Muscle layer of duodenum (tissue), 2 donors: Measurements from ENCODE around the gene NPHP1.
A peak's percentile ranks its signal among the peaks of the same experiment; 100 is the strongest.
"Not testable (repeated sequence)": the region's sequence is repeated elsewhere in the genome, so short reads cannot be mapped to it uniquely, and the experiment has no call there.

Source experiments
- H3K27ac ChIP-seq: one replicate; pipeline ENCODE4 v1.7.0; 2013; ENCODE audit warnings: mild to moderate bottlenecking, low read length
- H3K27me3 ChIP-seq: one replicate; pipeline ENCODE4 v1.7.0; 2013; ENCODE audit warnings: low read depth, mild to moderate bottlenecking, control low read depth, low read length
- H3K36me3 ChIP-seq, 2 donors: one replicate each; pipeline ENCODE4 v1.7.0; 2013; ENCODE audit warnings: low read length in 2 of 2, control low read depth in 1 of 2, mild to moderate bottlenecking in 1 of 2; ENCODE audit not compliant: insufficient read depth in 2 of 2, control insufficient read depth in 1 of 2
- H3K4me1 ChIP-seq, 2 donors: one replicate each; pipeline ENCODE4 v1.7.0; 2013; ENCODE audit warnings: low read length in 2 of 2, mild to moderate bottlenecking in 2 of 2, control low read depth in 1 of 2, moderate library complexity in 1 of 2; ENCODE audit not compliant: insufficient read depth in 2 of 2, control insufficient read depth in 1 of 2
- H3K4me3 ChIP-seq, 2 donors: one replicate each; pipeline ENCODE4 v1.7.0; 2013; ENCODE audit warnings: low read length in 2 of 2, low read depth in 1 of 2, mild to moderate bottlenecking in 1 of 2
- H3K9me3 ChIP-seq, 2 donors: one replicate each; pipeline ENCODE4 v1.7.0; 2013; ENCODE audit warnings: low read length in 2 of 2, control low read depth in 1 of 2, mild to moderate bottlenecking in 1 of 2; ENCODE audit not compliant: control insufficient read depth in 1 of 2
- donor health status: healthy.

The NPHP1 gene

DNA sequence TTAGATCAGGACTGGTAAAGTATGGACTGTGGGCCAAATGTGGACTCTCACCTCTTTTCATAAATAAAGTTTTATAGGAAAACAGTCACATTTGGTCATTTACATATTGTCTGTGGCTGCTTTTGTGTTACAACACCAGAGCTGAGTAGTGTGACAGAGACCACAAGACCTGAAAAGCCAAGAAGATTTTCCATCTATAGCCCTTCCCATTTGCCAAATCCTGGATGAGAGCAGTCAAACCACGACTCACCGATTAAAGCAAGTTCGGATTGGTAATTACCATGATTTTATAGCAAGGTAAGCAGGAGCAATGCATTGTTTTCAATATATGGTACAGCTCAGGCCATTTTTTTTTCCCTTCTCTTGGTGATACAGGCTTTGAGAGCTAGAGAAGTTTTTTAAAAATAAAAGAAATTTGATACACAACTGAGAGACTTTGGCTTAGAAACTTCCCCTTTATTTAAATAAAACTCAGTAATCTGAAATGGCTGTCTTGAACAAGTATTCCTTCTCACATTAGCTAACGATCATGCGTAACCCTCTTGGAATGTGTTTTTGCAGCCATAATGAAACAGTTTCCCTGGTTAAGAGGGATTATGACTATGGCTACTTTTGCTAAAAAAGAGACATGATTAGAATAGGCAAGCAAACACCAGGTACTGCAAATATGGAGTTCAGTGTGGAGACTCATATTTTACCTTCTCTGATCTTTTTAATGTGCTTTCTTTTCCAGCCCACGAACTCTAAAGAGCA is 79.7 kb downstream of the NPHP1 start:
- no peak overlapping the region for H3K27ac ChIP-seq
- H3K4me1 ChIP-seq: no peaks in the 10 kb centered on the region
- no peaks in the 10 kb centered on the region for H3K27me3 ChIP-seq
- H3K36me3 ChIP-seq: peaks cover 0 to 16% of the 10 kb centered on the region in 2 donors
- no peak overlapping the region for H3K4me3 ChIP-seq
- H3K9me3 ChIP-seq: no peaks in the 10 kb centered on the region

DNA sequence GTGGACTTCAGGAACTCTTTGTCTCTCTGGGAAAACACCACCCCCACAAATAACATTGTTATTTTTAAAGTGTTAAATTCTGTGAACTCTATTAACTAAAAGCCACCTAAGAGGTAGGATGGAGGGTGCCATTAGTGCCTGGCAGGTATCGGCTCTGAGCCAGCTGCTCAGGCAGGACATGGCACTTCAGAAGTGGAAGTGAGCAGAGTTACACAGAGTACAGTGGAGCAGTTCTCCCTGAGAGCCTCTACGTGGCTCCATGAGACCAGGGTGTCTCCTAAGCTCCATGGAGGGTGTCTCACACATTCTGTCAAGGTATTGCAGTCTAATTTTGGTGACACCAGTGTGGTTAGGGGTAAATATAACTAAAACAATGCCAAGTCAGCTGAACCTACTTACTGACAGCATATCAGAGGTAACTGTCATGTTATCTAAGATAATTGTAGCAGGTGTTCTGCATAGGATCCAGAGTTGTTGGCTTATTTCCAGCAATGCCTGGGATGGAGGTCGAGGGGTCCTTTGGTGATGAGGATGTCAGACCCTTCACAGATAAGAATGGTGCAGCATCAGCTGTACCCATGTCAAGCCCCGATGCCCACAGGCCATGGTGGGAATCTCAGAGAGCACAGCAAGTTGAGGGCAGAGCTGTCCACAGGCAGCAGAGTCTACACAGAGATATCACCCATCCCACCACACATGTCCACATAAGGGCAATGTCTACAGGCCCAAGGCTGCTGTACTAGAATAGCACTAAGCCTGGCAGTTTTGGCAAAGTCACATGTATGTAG is 80.6 kb downstream of the NPHP1 start:
- Histone ChIP-seq H3K27me3 (no peaks in the 10 kb centered on the region), H3K4me3 (no peak overlapping the region), H3K27ac (no peak overlapping the region), H3K4me1 (no peaks in the 10 kb centered on the region), H3K36me3 (peaks cover 0 to 13% of the 10 kb centered on the region in 2 donors), H3K9me3 (no peaks in the 10 kb centered on the region)

DNA sequence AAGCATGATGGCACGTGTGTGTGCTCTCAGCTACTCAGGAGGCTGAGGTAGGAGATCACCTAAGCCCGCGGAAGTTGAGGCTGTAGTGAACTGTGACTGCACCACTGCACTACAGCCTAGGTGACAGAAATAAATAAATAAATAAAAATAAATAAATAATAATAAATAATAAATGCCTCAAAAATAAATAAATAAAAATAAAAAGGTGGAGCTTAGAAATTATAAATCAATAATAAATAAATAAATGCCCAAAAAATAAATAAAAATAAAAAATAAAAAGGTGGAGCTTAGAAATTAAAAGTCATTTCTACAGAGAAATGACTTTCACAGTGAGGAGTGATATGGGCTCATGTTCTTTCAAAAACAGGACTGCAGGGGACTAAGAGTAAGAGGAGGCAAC is 83.2 kb downstream of the NPHP1 start:
- H3K4me3 ChIP-seq: no peak overlapping the region
- no peaks in the 10 kb centered on the region for H3K9me3 ChIP-seq
- no peak overlapping the region for H3K27ac ChIP-seq
- peaks cover 0 to 9% of the 10 kb centered on the region in 2 donors for H3K36me3 ChIP-seq
- no peaks in the 10 kb centered on the region for H3K27me3 ChIP-seq
- no peaks in the 10 kb centered on the region for H3K4me1 ChIP-seq

DNA sequence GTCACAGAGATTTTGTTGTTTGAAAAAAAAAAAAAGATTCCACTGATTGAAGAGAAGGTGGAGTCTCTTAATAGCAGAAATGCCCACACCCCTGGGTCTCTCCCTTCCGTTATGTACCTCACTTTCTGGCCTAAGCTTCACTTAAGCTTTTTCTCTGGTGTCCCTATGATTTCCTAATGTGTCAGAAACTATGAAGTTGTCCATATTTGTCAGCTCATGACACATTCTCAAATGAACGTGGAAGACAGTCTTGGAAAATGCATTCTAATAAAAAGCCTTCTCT is 83.8 kb downstream of the NPHP1 start:
- Histone ChIP-seq H3K9me3 (no peaks in the 10 kb centered on the region), H3K27me3 (peaks cover 2% of the 10 kb centered on the region), H3K36me3 (peaks cover 0 to 9% of the 10 kb centered on the region in 2 donors), H3K27ac (no peak overlapping the region), H3K4me1 (peaks cover 0 to 3% of the 10 kb centered on the region in 2 donors), H3K4me3 (no peak overlapping the region)

DNA sequence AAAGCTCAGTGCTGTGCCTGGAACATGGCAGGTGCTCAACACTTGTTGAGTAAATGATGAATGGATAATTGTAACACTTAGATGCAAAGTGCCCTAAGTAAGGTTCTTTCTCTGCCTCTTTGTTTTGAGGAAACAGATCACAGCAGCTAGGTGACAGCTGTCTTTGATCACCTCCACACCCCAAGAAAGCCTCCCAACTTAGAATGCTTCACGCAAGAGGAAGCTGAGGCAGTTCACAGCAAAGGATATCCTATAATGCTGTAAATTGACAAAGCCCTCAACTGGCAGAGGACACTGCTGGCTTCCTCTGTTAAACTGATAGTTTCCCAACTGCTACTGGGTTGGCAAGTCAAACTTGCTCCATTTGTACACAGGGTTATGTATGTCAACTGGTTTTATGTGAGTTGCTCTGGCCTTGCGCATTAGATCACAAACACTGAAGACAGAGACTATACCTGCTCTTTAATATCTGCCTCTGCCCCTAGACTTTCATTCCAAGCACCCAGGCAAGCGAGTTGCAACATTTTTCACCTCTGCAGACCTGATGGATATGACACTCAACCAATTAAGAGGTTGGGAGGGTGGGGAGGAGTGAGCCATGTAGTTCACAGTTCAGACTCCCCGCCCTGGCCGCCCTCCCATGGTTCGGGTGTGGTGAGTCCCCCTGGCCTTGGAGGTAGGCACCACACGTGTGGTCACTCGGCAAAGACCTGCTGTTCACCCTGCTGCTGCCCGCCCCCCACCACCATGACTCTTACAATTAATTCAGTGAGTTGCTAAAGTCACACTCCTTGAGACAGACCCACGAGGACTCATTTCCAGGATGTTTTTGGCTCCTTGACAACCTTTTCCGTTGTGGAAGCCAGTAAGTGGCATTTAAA is 84.4 kb downstream of the NPHP1 start:
- no peak overlapping the region for H3K27ac ChIP-seq
- H3K4me3 ChIP-seq: no peak overlapping the region
- no peaks in the 10 kb centered on the region for H3K9me3 ChIP-seq
- H3K36me3 ChIP-seq: peaks cover 0 to 9% of the 10 kb centered on the region in 2 donors
- peaks cover 8% of the 10 kb centered on the region for H3K27me3 ChIP-seq
- peaks cover 0 to 9% of the 10 kb centered on the region in 2 donors for H3K4me1 ChIP-seq

DNA sequence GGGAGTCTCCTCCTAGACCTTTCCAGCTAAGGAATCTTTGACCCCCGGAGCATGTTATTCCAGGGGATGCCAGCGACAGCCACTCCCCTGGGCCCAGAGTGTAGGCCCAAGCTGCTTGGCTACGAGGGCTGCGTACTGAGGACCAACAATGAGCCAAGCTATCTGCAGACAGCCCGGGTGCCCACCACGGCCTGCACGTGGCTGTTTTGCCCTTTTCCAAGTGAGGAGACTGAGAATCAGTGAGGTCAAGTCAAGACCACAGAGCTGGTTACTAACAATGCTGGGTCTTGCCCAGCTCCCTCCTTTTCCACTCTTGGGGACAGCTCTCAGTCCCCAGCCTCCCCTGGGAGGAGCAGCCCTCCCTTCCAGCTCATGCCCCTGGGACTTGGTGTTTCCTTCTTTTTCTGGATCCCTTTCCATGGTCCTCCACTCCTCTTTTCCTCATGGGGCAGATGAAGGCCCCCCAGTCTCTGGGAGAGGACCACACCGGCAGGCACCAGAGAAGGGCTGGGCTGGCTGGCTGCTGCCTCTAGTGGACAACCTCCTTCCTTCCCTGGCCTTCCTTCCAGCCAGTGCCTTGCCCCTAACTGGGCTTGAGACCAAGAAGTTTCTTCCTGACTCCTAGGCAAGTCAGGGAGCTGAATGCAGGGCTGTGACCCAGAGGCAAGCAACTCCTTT is 88.6 kb downstream of the NPHP1 start:
- Histone ChIP-seq H3K4me3 (peak overlapping the region; percentile 54), H3K27me3 (peaks cover 17% of the 10 kb centered on the region), H3K27ac (peak overlapping the region; percentile 56), H3K36me3 (no peaks in the 10 kb centered on the region), H3K9me3 (no peaks in the 10 kb centered on the region), H3K4me1 (peaks cover 0 to 11% of the 10 kb centered on the region in 2 donors)

DNA sequence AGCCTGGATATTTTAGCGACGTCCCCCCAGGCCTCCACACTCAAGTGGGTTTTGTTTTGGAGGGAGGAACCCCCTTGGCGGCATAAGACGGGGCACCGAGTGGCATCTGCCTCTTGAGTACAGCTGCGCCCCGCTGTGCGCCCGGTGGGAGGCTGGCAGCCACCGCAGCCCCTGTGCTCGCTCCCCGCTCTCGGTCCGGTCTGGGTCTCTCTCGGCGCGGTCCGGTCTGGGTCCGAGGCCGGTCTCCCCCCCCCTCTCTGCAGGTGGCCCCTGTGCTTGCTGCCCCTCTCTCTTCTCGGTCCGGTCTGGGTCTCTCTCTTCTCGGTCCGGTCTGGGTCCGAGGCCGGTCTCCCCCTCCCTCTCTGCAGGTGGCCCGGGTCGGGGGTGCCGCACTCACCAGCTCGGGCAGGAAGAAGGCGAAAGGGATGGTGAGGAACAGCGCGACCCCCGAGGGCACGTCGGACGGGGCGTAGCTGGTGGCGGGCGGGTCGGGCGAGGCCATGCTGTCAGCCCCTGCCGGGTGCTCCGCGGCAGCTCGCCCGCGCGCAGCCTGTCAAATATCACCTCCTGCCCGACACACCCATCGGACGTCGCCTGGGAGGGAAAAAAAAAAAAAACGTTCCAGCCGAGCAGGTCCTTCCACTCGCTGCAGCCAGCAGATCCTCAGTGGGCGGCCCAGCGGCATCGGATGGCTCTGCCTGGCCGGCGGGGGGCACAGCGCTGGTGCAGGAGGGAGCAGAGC is 89.4 kb downstream of the NPHP1 start, which contains the start of gene MALL:
Gene MALL, minus strand, starts transcription at position 532 of the 742 bp plus-strand sequence. Its CDS starts 30 bp downstream, at position 502.
- peak within 1 kb of the TSS; percentile 77 for H3K27ac ChIP-seq
- H3K4me3 ChIP-seq: peak within 1 kb of the TSS; percentile 54
- no peaks in the 10 kb centered on the region for H3K9me3 ChIP-seq
- H3K4me1 ChIP-seq: peaks cover 0 to 11% of the 10 kb centered on the region in 2 donors
- no peaks in the 10 kb centered on the region for H3K36me3 ChIP-seq
- H3K27me3 ChIP-seq: peaks cover 17% of the 10 kb centered on the region

DNA sequence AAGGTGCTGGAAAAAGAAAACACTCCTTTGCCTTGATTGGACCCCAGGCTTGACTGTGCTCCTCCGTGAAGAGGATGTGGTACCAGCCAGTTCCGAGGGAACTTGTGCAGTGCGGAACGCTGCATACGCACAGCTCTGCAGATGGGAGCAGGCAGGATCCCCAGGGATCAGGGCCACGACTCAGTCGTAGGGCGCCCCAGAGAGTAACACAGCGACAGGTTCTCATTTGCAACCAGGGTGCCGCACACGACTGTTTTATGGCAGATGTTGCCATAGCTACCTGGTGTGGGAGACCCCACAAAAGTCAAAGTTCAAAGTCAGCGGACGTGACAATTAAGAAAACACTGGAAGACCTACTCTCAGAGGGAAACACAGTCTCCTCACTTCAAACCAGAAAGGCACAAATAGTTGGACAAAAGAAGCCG is 90.0 kb downstream of the NPHP1 start:
- Histone ChIP-seq H3K27ac (peak overlapping the region; percentile 77), H3K4me1 (peaks cover 0 to 11% of the 10 kb centered on the region in 2 donors), H3K27me3 (peaks cover 17% of the 10 kb centered on the region), H3K4me3 (peak overlapping the region; percentile 54), H3K36me3 (no peaks in the 10 kb centered on the region), H3K9me3 (no peaks in the 10 kb centered on the region)

DNA sequence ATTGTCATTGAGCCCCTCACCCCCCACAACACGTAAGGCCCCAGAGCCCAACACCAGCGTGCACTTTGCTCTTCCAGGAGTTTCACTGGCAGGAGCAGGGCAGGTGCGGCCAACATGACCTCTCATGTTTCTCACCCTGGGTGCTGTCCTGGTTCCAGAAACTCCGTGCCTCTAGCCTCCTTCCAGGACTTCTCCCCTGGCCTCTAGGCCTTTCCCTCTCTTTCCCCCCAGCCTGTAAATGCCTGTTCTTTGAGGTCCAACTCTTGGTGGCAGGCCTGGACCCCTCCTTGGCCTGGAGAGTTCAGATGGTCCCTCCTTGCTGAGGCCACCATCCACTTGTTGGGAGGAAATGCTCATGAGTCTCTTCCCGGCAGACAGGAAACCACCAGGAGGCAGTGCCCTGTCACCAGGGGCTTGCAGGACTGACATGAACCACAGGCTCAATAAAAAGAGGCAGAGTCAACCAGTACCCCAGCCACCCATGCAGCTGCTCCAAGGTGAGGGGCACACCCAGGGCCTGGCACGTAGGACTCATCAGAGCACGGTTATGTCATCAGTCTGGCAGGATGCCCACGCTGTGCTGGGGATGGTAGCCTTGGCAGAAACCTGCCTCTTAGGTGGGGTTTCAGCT is 90.7 kb downstream of the NPHP1 start:
- Histone ChIP-seq H3K9me3 (no peaks in the 10 kb centered on the region), H3K4me1 (peaks cover 0 to 11% of the 10 kb centered on the region in 2 donors), H3K4me3 (peak overlapping the region in 1 of 2 donors; percentile 54), H3K36me3 (no peaks in the 10 kb centered on the region), H3K27ac (peak overlapping the region; percentile 77), H3K27me3 (peaks cover 17% of the 10 kb centered on the region)

DNA sequence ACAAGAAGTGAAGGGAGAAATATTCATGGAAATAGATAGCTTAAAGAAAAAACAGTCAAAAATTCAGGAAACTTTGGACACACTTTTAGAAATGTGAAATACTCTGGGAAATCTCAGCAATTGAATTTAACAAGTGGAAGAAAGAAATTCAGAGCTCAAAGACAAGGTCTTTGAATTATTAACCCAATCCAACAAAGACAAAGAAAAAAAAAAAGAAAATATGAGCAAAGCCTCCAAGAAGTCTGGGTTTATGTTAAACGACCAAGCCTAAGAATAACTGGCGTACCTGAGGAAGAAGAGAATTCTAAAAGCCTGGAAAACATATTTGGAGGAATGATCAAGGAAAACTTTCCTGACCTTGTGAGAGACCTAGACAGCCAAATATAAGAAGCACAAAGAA is 96.5 kb downstream of the NPHP1 start:
- not testable (repeated sequence) for H3K27ac ChIP-seq, H3K27me3 ChIP-seq, H3K36me3 ChIP-seq, H3K9me3 ChIP-seq, H3K4me3 ChIP-seq, H3K4me1 ChIP-seq
